H1 (cell line): ENCODE results near the gene PRIMA1. TPM values are rescaled to one million over a fixed set of nuclear protein-coding genes. Genes with fewer than 3 reads are reported as not detected.

Source experiments
- CTCF ChIA-PET: fragments of 300-600 bp; sonication (Branson Sonifier 250); formaldehyde crosslinking; loops from one replicate; lab custom pipeline; 2021; ENCODE audit not compliant: partially characterized antibody; lab: Charles Lee
- POLR2A ChIA-PET: fragments of 300-600 bp; sonication (Branson Sonifier 250); formaldehyde crosslinking; loops from one replicate; lab custom pipeline; 2021; ENCODE audit warnings: inconsistent platforms; ENCODE audit not compliant: partially characterized antibody; lab: Charles Lee
- DNase-seq, 2 experiments: peaks; one replicate each; pipeline versions ENCODE4 v3.0.0 to v3.0.0-alpha.2; 2010 to 2022; ENCODE audit warnings: low spot score in 2 of 2, low read depth in 1 of 2, mixed read lengths in 1 of 2
- FAIRE-seq: peaks from 2 replicates; lab custom pipeline; 2011; peaks lifted over from hg19 to GRCh38; lab: Jason Lieb, UNC
- H2AFZ ChIP-seq: 2 replicates; pipeline ENCODE4 v1.8.1; 2012; ENCODE audit warnings: low read length, inconsistent platforms
- H2AK5ac ChIP-seq: 2 replicates; pipeline ENCODE4 v1.6.1; 2013; ENCODE audit warnings: low read depth, low read length
- H2BK120ac ChIP-seq: replicated peaks from 2 replicates; pipeline ENCODE3; 2013; ENCODE audit warnings: low read depth, low read length, inconsistent platforms
- H2BK12ac ChIP-seq: 2 replicates; pipeline ENCODE4 v1.6.1; 2013; ENCODE audit warnings: low read depth, low read length
- H2BK15ac ChIP-seq: 2 replicates; pipeline ENCODE4 v1.6.1; 2013; ENCODE audit warnings: low read length
- H2BK20ac ChIP-seq: 2 replicates; pipeline ENCODE4 v1.6.1; 2013; ENCODE audit warnings: low read length
- H2BK5ac ChIP-seq: 2 replicates; pipeline ENCODE4 v1.6.1; 2013; ENCODE audit warnings: low read depth, low read length
- H3K14ac ChIP-seq: 2 replicates; pipeline ENCODE4 v1.6.1; 2013; ENCODE audit warnings: inconsistent platforms; ENCODE audit not compliant: insufficient read length
- H3K18ac ChIP-seq: 2 replicates; pipeline ENCODE4 v1.6.1; 2013; ENCODE audit warnings: low read length; ENCODE audit errors: extremely low read depth
- H3K23ac ChIP-seq: 2 replicates; pipeline ENCODE4 v1.6.1; 2013; ENCODE audit warnings: inconsistent platforms; ENCODE audit not compliant: insufficient read length
- H3K23me2 ChIP-seq: 2 replicates; pipeline ENCODE4 v1.6.1; 2013; ENCODE audit warnings: low read depth, low read length
- H3K27ac ChIP-seq: 2 replicates; pipeline ENCODE4 v1.6.1; 2011; ENCODE audit warnings: low read depth, low read length, inconsistent platforms
- H3K27me3 ChIP-seq, 4 experiments: replicated peaks in 1 of 4; 1 replicate in 1 of 4; 2 replicates in 3 of 4; pipeline versions ENCODE4 v1.6.1 to v1.8.1; 2011 to 2013; ENCODE audit warnings: low read length in 3 of 4, mild to moderate bottlenecking in 3 of 4, inconsistent platforms in 2 of 4, mixed read lengths in 2 of 4, moderate library complexity in 1 of 4; ENCODE audit not compliant: control insufficient read depth in 3 of 4, insufficient read depth in 3 of 4; ENCODE audit errors: extremely low read depth in 1 of 4
- H3K36me3 ChIP-seq, 4 experiments: 2 replicates each; pipeline versions ENCODE4 v1.6.1 to v1.8.1; 2011 to 2013; ENCODE audit warnings: mild to moderate bottlenecking in 4 of 4, low read length in 3 of 4, moderate library complexity in 2 of 4, control low read depth in 1 of 4, inconsistent platforms in 1 of 4; ENCODE audit not compliant: insufficient read depth in 4 of 4, control insufficient read depth in 2 of 4
- H3K4ac ChIP-seq: replicated peaks from 2 replicates; pipeline ENCODE3; 2013; ENCODE audit warnings: low read length, low read depth, mixed read lengths, inconsistent platforms; ENCODE audit not compliant: insufficient read length
- H3K4me1 ChIP-seq, 4 experiments: replicated peaks in 1 of 4; 1 replicate in 1 of 4; 2 replicates in 3 of 4; pipeline versions ENCODE4 v1.6.1 to v1.8.1; 2011 to 2013; ENCODE audit warnings: low read length in 3 of 4, inconsistent platforms in 2 of 4, mixed read lengths in 1 of 4; ENCODE audit not compliant: insufficient read depth in 4 of 4, control insufficient read depth in 3 of 4
- H3K4me2 ChIP-seq, 2 experiments: 2 replicates each; pipeline versions ENCODE4 v1.6.1 to v1.8.1; 2011 to 2013; ENCODE audit warnings: low read depth in 2 of 2, low read length in 2 of 2, control low read depth in 1 of 2, inconsistent platforms in 1 of 2, mild to moderate bottlenecking in 1 of 2; ENCODE audit not compliant: insufficient read depth in 1 of 2
- H3K4me3 ChIP-seq, 4 experiments: fragments of 200-600, 300-600 bp in 1 of 4; sonication (generic), shearing (Covaris generic), sonication (Bioruptor Twin) in 1 of 4; 2 replicates each; pipeline versions ENCODE4 v1.5.1 to v1.8.1; 2011 to 2016; ENCODE audit warnings: low read length in 4 of 4, low read depth in 3 of 4, control low read depth in 2 of 4, inconsistent platforms in 2 of 4, mild to moderate bottlenecking in 2 of 4, mixed read lengths in 1 of 4, moderate library complexity in 1 of 4; ENCODE audit not compliant: insufficient read depth in 2 of 4; ENCODE audit errors: extremely low read depth in 1 of 4
- H3K56ac ChIP-seq: replicated peaks from 2 replicates; pipeline ENCODE3; 2013; ENCODE audit warnings: low read depth, mild to moderate bottlenecking, mixed read lengths, low read length, inconsistent platforms; ENCODE audit not compliant: insufficient read length
- H3K79me1 ChIP-seq: 2 replicates; pipeline ENCODE4 v1.6.1; 2013; ENCODE audit warnings: low read depth, low read length, control low read depth
- H3K79me2 ChIP-seq, 2 experiments: 2 replicates each; pipeline versions ENCODE4 v1.6.1 to v1.8.1; 2012 to 2013; ENCODE audit warnings: low read length in 2 of 2, mild to moderate bottlenecking in 2 of 2, inconsistent platforms in 1 of 2; ENCODE audit not compliant: insufficient read depth in 2 of 2, control insufficient read depth in 1 of 2
- H3K9ac ChIP-seq, 4 experiments: replicated peaks in 1 of 4; 1 replicate in 1 of 4; 2 replicates in 3 of 4; pipeline versions ENCODE4 v1.6.1 to v1.8.1; 2011 to 2013; ENCODE audit warnings: low read depth in 3 of 4, low read length in 3 of 4, control low read depth in 2 of 4, mild to moderate bottlenecking in 2 of 4, moderate library complexity in 2 of 4, inconsistent platforms in 1 of 4; ENCODE audit errors: extremely low read depth in 1 of 4
- H3K9me3 ChIP-seq, 2 experiments: 2 replicates each; pipeline versions ENCODE4 v1.6.1 to v1.8.1; 2012 to 2013; ENCODE audit warnings: mild to moderate bottlenecking in 2 of 2, moderate library complexity in 2 of 2, control low read depth in 1 of 2, inconsistent platforms in 1 of 2, low read depth in 1 of 2, low read length in 1 of 2, mixed read lengths in 1 of 2; ENCODE audit not compliant: insufficient read depth in 2 of 2
- H4K20me1 ChIP-seq, 2 experiments: replicated peaks in 1 of 2; 2 replicates each; pipeline versions ENCODE3 to v1.8.1; 2011 to 2013; ENCODE audit warnings: inconsistent platforms in 2 of 2, low read length in 2 of 2, mild to moderate bottlenecking in 1 of 2; ENCODE audit not compliant: insufficient read depth in 2 of 2, control insufficient read depth in 1 of 2
- H4K5ac ChIP-seq: 2 replicates; pipeline ENCODE4 v1.6.1; 2013; ENCODE audit warnings: low read length, low read depth, mixed read lengths, inconsistent platforms; ENCODE audit not compliant: insufficient read length
- H4K8ac ChIP-seq: 2 replicates; pipeline ENCODE4 v1.8.0; 2013; ENCODE audit warnings: mild to moderate bottlenecking, moderate library complexity, low read length, inconsistent platforms; ENCODE audit not compliant: insufficient read depth; ENCODE audit errors: extremely low read depth
- H4K91ac ChIP-seq: replicated peaks from 2 replicates; pipeline ENCODE3; 2013; ENCODE audit warnings: low read length, mixed read lengths, inconsistent platforms; ENCODE audit not compliant: insufficient read length
- CTBP2 ChIP-seq: IDR thresholded peaks from 2 replicates; pipeline ENCODE4 v1.7.0; 2011; ENCODE audit warnings: borderline replicate concordance, mild to moderate bottlenecking, moderate library complexity, mixed read lengths, low read length; ENCODE audit not compliant: insufficient read depth, insufficient read length
- EP300 ChIP-seq, 2 experiments: IDR thresholded peaks; 1 replicate in 1 of 2; 2 replicates in 1 of 2; pipeline ENCODE4 v1.6.1; 2011 to 2012; ENCODE audit warnings: low read depth in 2 of 2, low read length in 2 of 2, mild to moderate bottlenecking in 2 of 2, borderline replicate concordance in 1 of 2, inconsistent platforms in 1 of 2, moderate library complexity in 1 of 2
- HDAC2 ChIP-seq, 2 experiments: fragments of 300-600 bp in 1 of 2; sonication (generic) in 1 of 2; IDR thresholded peaks; 2 replicates each; pipeline ENCODE4 v1.6.1; 2011 to 2012; ENCODE audit warnings: low read depth in 2 of 2, low read length in 2 of 2, mild to moderate bottlenecking in 2 of 2, moderate library complexity in 2 of 2, borderline replicate concordance in 1 of 2, inconsistent platforms in 1 of 2
- JUN ChIP-seq: IDR thresholded peaks from 2 replicates; pipeline ENCODE4 v1.6.1; 2011; ENCODE audit warnings: low read depth, mild to moderate bottlenecking, improper control_type of control experiment, low read length
- NRF1 ChIP-seq: IDR thresholded peaks from 2 replicates; pipeline ENCODE4 v1.6.1; 2011; ENCODE audit warnings: mild to moderate bottlenecking, low read depth, low read length, improper control_type of control experiment
- POLR2A ChIP-seq, 2 experiments: IDR thresholded peaks; 1 replicate in 1 of 2; 2 replicates in 1 of 2; pipeline ENCODE4 v1.6.1; 2011; ENCODE audit warnings: low read depth in 2 of 2, low read length in 2 of 2, mild to moderate bottlenecking in 2 of 2; ENCODE audit errors: control extremely low read depth in 1 of 2
- RAD21 ChIP-seq, 2 experiments: IDR thresholded peaks in 1 of 2; conservative IDR thresholded peaks in 1 of 2; 2 replicates each; pipeline ENCODE4 v1.6.1; 2011; ENCODE audit warnings: low read depth in 2 of 2, low read length in 2 of 2, improper control_type of control experiment in 1 of 2, inconsistent platforms in 1 of 2, mild to moderate bottlenecking in 1 of 2, moderate library complexity in 1 of 2
- RXRA ChIP-seq: IDR thresholded peaks from 2 replicates; pipeline ENCODE4 v1.6.1; 2011; ENCODE audit warnings: low read depth, mild to moderate bottlenecking, low read length, moderate library complexity; ENCODE audit not compliant: insufficient read depth
- SP2 ChIP-seq: IDR thresholded peaks from 2 replicates; pipeline ENCODE4 v1.6.1; 2012; ENCODE audit warnings: mild to moderate bottlenecking, low read length, inconsistent platforms
- TAF1 ChIP-seq: IDR thresholded peaks from 2 replicates; pipeline ENCODE4 v1.6.1; 2011; ENCODE audit warnings: mild to moderate bottlenecking, low read depth, low read length
- TBP ChIP-seq: IDR thresholded peaks from 2 replicates; pipeline ENCODE4 v1.6.1; 2011; ENCODE audit warnings: low read depth, low read length, improper control_type of control experiment
- WGBS, 2 experiments: shearing (Covaris generic) in 1 of 2; methylation state at CpG; one replicate each; pipeline versions ENCODE4 v1.1.6 to v1.1.7; 2013 to 2015; ENCODE audit warnings: low lambda C conversion rate in 2 of 2, mixed read lengths in 2 of 2, inconsistent platforms in 1 of 2, low coverage in 1 of 2, missing lambda C conversion rate in 1 of 2; ENCODE audit not compliant: insufficient replicate concordance in 2 of 2, insufficient coverage in 1 of 2, insufficient read length in 1 of 2; ENCODE audit errors: extremely low coverage in 1 of 2, missing lambda C conversion rate in 1 of 2; 5-methylcytosine and 5-hydroxymethylcytosine counted together
- polyA plus RNA-seq, 7 experiments: library from polyadenylated mRNA; depleted of rRNA in 3 of 7; stranded (reverse) in 5 of 7; unstranded in 2 of 7; fragments of >200 nt in 5 of 7; fragments of 200-250 nt in 2 of 7; gene quantifications; 1 replicate in 5 of 7; 2 replicates in 1 of 7; 4 replicates in 1 of 7; pipeline versions ENCODE4 v1.2.1 to v1.2.3, GENCODE V29; 2011 to 2013; ENCODE audit warnings: missing spikeins in 2 of 7, mixed read lengths in 2 of 7
- total RNA-seq: library from RNA; stranded (reverse); fragmentation: NEBNext Ultra II Directional; extraction: Animal tissue kit (Norgen Biotek cat#: 25700); gene quantifications from 2 replicates; pipeline ENCODE4 v1.2.1, GENCODE V29; 2021
- TF ChIP-seq, protein P1 (sequence below): IDR thresholded peaks from 2 replicates; pipeline ENCODE4 v1.6.1; 2012; ENCODE audit warnings: low read length, inconsistent platforms

The PRIMA1 gene
- total and polyA plus RNA-seq, 2 of the 8 experiments (the other 6 are each of a cell fraction or from before 2014, with no cell fraction given) = 2.8 to 4.5 TPM

DNA sequence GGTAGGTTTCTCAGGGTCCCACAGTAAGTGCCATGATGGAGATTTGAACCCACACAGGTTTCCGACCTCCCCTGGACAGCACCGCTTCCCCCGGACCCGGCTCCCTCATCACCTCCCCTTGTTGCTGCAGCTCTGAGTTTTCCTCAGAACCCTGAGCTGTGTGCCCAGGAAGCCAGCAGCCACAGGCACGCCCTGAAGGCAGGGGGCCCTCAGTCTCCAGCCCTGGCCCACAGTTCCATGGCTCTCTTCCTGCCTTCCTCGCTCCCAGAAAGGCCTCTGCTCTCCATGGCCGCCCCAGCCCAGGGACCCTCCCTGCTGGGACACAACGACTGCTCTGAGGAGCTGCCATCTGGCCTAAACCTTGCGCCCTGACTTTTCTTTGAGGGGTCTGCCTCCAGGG lies 35.8 kb upstream of the PRIMA1 start:
- H3K4ac ChIP-seq = no peak overlapping the region
- no peak overlapping the region for H2BK5ac ChIP-seq
- no peak overlapping the region for H3K9ac ChIP-seq
- H3K14ac ChIP-seq = no peak overlapping the region
- no peak overlapping the region for H3K4me3 ChIP-seq
- H3K18ac ChIP-seq = no peak overlapping the region
- no peak overlapping the region for H2BK15ac ChIP-seq
- no peaks in the 10 kb centered on the region for H4K20me1 ChIP-seq
- H2BK120ac ChIP-seq = no peak overlapping the region
- no peak overlapping the region for H2AFZ ChIP-seq
- H2AK5ac ChIP-seq = no peak overlapping the region
- POLR2A ChIA-PET = interaction anchor here (1.1 kb wide), 1 partner anchor 34 kb away, joined by 3 read pairs; no protein-coding TSS in a partner anchor
- H3K23me2 ChIP-seq = no peaks in the 10 kb centered on the region
- no peaks in the 10 kb centered on the region for H3K4me1 ChIP-seq
- no peak overlapping the region for H3K4me2 ChIP-seq
- H3K79me1 ChIP-seq = no peaks in the 10 kb centered on the region
- no peak overlapping the region for H3K27ac ChIP-seq
- H3K23ac ChIP-seq = no peak overlapping the region
- no peaks in the 10 kb centered on the region; a peak in 1 of 8 replicates for H3K36me3 ChIP-seq
- H3K27me3 ChIP-seq = no peaks in the 10 kb centered on the region
- no peak overlapping the region for H2BK12ac ChIP-seq
- CTCF ChIA-PET = interaction anchor here (0.8 to 2.1 kb wide), 5 partner anchors 9 to 175 kb away, joined by 3 to 6 read pairs (median 5); no protein-coding TSS in a partner anchor
- FAIRE-seq = no peak
- H4K8ac ChIP-seq = no peak overlapping the region
- H4K91ac ChIP-seq = no peak overlapping the region
- H3K79me2 ChIP-seq = no peaks in the 10 kb centered on the region
- no peak overlapping the region for H2BK20ac ChIP-seq
- no peak overlapping the region for H3K56ac ChIP-seq
- 89% methylated on average over 9 of the region's 9 CpGs; no CpG with 5 or more reads in 1 of the 2 experiments for WGBS, 2 experiments
- no peak for DNase-seq
- no peak overlapping the region for H4K5ac ChIP-seq
- H3K9me3 ChIP-seq = no peaks in the 10 kb centered on the region
- TF ChIP-seq RXRA = no peak
- no peak for TF ChIP-seq RAD21 (IDR thresholded peaks at IDR 0.05 in 1 of 2, conservative IDR thresholded peaks at IDR 0.05 in 1 of 2; ENCODE audit: low read depth in 2 of 2, low read length in 2 of 2)
- no peak for TF ChIP-seq JUN
- no peak for TF ChIP-seq SP2
- TF ChIP-seq NRF1 = no peak
- TF ChIP-seq, protein P1, sequence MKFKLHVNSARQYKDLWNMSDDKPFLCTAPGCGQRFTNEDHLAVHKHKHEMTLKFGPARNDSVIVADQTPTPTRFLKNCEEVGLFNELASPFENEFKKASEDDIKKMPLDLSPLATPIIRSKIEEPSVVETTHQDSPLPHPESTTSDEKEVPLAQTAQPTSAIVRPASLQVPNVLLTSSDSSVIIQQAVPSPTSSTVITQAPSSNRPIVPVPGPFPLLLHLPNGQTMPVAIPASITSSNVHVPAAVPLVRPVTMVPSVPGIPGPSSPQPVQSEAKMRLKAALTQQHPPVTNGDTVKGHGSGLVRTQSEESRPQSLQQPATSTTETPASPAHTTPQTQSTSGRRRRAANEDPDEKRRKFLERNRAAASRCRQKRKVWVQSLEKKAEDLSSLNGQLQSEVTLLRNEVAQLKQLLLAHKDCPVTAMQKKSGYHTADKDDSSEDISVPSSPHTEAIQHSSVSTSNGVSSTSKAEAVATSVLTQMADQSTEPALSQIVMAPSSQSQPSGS = no peak
- no peak for TF ChIP-seq TAF1
- no peak for TF ChIP-seq POLR2A (IDR thresholded peaks at IDR 0.05; ENCODE audit: control extremely low read depth in 1 of 2, low read depth in 2 of 2, low read length in 2 of 2)
- TF ChIP-seq TBP = no peak
- no peak for TF ChIP-seq CTBP2
- no peak for TF ChIP-seq HDAC2 (IDR thresholded peaks at IDR 0.05; ENCODE audit: borderline replicate concordance in 1 of 2, low read depth in 2 of 2, low read length in 2 of 2)
- no peak for TF ChIP-seq EP300 (IDR thresholded peaks at IDR 0.05; ENCODE audit: borderline replicate concordance in 1 of 2, low read depth in 2 of 2, low read length in 2 of 2)
